Gastrocnemius medialis (tissue), 4 donors: Measurements from ENCODE around the gene MYCN.

Experiments used
- POLR2A ChIP-seq, 2 donors: fragments of 450-650 bp; IDR thresholded peaks; one replicate each; pipeline ENCODE4 v1.6.1; 2017; ENCODE audit warnings: antibody characterized with exemption in 2 of 2, mild to moderate bottlenecking in 2 of 2, moderate library complexity in 2 of 2
- TF ChIP-seq, protein P1 (sequence below), 5 experiments: fragments of 450-650 bp in 3 of 5; fragments of 200-600 bp in 2 of 5; sonication (generic) in 2 of 5; IDR thresholded peaks in 4 of 5; conservative IDR thresholded peaks in 1 of 5; 1 replicate in 4 of 5; 2 replicates in 1 of 5; pipeline ENCODE4 v1.5.1; 2016 to 2019; ENCODE audit warnings: antibody characterized with exemption in 5 of 5, mild to moderate bottlenecking in 3 of 5, moderate library complexity in 3 of 5

DNA sequence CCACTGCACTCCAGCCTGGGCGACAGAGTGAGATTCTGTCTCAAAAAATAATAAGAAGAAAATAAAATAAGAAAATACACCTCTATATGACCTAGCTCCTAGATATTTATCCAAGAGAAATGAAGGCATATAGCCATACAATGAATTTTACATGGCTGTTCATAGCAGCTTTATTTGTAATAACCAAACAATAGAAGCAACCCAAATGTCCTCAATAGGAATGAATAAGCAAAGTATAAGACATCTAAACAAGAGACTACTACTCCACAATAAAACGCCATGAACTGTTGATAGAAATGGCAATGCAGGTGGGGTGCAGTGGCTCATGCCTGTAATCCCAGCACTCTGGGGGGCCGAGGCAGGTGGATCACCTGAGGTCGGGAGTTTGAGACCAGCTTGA lies 31.2 kb upstream of the MYCN start:
- no peak for TF ChIP-seq POLR2A (IDR thresholded peaks at IDR 0.05)
- TF ChIP-seq, protein P1, sequence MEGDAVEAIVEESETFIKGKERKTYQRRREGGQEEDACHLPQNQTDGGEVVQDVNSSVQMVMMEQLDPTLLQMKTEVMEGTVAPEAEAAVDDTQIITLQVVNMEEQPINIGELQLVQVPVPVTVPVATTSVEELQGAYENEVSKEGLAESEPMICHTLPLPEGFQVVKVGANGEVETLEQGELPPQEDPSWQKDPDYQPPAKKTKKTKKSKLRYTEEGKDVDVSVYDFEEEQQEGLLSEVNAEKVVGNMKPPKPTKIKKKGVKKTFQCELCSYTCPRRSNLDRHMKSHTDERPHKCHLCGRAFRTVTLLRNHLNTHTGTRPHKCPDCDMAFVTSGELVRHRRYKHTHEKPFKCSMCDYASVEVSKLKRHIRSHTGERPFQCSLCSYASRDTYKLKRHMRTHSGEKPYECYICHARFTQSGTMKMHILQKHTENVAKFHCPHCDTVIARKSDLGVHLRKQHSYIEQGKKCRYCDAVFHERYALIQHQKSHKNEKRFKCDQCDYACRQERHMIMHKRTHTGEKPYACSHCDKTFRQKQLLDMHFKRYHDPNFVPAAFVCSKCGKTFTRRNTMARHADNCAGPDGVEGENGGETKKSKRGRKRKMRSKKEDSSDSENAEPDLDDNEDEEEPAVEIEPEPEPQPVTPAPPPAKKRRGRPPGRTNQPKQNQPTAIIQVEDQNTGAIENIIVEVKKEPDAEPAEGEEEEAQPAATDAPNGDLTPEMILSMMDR (IDR thresholded peaks at IDR 0.05 in 4 of 5, conservative IDR thresholded peaks at IDR 0.05 in 1 of 5) = no peak
